ENCODE results near the gene CENPO.

CENPO gene

GRCh38 chr2:24821433-24821891, 28.2 kb downstream of the CENPO start:
- peak overlapping the region; percentile 43; the same call in 1 of the 2 replicates for H3K27ac ChIP-seq (ENCODE audit: low read length)
- H3K4me3 ChIP-seq (ENCODE audit: low read length): no peak overlapping the region
- no peaks in the 10 kb centered on the region for H4K20me1 ChIP-seq (ENCODE audit: insufficient read depth, low read length)
- TF ChIP-seq EZH2 (optimal IDR thresholded peaks at IDR 0.05; ENCODE audit: low read depth, low read length) (no peak), EZH2phosphoT487 (IDR thresholded peaks at IDR 0.05; ENCODE audit: low read length) (no peak), CTCF (IDR thresholded peaks at IDR 0.05; ENCODE audit: low read length) (no peak)
- H3K4me2 ChIP-seq (ENCODE audit: low read depth, low read length): peak overlapping the region; percentile 19; the same call in 1 of the 2 replicates
- H3F3A ChIP-seq (ENCODE audit: insufficient read depth, low read length): peaks cover 30% of the 10 kb centered on the region
- H2AFZ ChIP-seq (ENCODE audit: low read length): no peak overlapping the region
- H3K9me2 ChIP-seq (replicated peaks; ENCODE audit: insufficient read depth, low read length): no peaks in the 10 kb centered on the region
- H3K27me3 ChIP-seq (replicated peaks; ENCODE audit: insufficient read depth, low read length): no peaks in the 10 kb centered on the region
- peaks cover 29% of the 10 kb centered on the region for H3K4me1 ChIP-seq (ENCODE audit: low read length)
- peaks cover 13% of the 10 kb centered on the region for H3K36me3 ChIP-seq (replicated peaks; ENCODE audit: insufficient read depth, low read length)
- no peak overlapping the region for H3K9ac ChIP-seq (ENCODE audit: low read length)
- H3K79me2 ChIP-seq (ENCODE audit: low read length): peaks cover 9% of the 10 kb centered on the region
- DNase-seq: no peak
- H3K9me3 ChIP-seq (replicated peaks; ENCODE audit: insufficient read depth, low read length): no peaks in the 10 kb centered on the region

GRCh38 chr2:24822049-24822706, 29.0 kb downstream of the CENPO start:
- Histone ChIP-seq H3K27ac (ENCODE audit: low read length) (peak overlapping the region; percentile 43; the same call in 1 of the 2 replicates), H3K36me3 (replicated peaks; ENCODE audit: insufficient read depth, low read length) (peaks cover 8% of the 10 kb centered on the region), H3K4me1 (ENCODE audit: low read length) (peaks cover 29% of the 10 kb centered on the region), H2AFZ (ENCODE audit: low read length) (no peak overlapping the region), H3K27me3 (replicated peaks; ENCODE audit: insufficient read depth, low read length) (no peaks in the 10 kb centered on the region), H3K4me3 (ENCODE audit: low read length) (no peak overlapping the region), H3K9me2 (replicated peaks; ENCODE audit: insufficient read depth, low read length) (no peaks in the 10 kb centered on the region), H4K20me1 (ENCODE audit: insufficient read depth, low read length) (no peaks in the 10 kb centered on the region), H3K9me3 (replicated peaks; ENCODE audit: insufficient read depth, low read length) (no peaks in the 10 kb centered on the region), H3K4me2 (ENCODE audit: low read depth, low read length) (peak overlapping the region; percentile 19; the same call in 1 of the 2 replicates), H3K79me2 (ENCODE audit: low read length) (0 out of 2 replicates have a peak, but pooled peaks cover 4% of the 10 kb centered on the region), H3F3A (ENCODE audit: insufficient read depth, low read length) (peaks cover 30% of the 10 kb centered on the region), H3K9ac (ENCODE audit: low read length) (no peak overlapping the region)
- TF ChIP-seq EZH2 (optimal IDR thresholded peaks at IDR 0.05; ENCODE audit: low read depth, low read length) (no peak), CTCF (IDR thresholded peaks at IDR 0.05; ENCODE audit: low read length) (no peak), EZH2phosphoT487 (IDR thresholded peaks at IDR 0.05; ENCODE audit: low read length) (no peak)
- DNase-seq: peak; percentile 46

DNA sequence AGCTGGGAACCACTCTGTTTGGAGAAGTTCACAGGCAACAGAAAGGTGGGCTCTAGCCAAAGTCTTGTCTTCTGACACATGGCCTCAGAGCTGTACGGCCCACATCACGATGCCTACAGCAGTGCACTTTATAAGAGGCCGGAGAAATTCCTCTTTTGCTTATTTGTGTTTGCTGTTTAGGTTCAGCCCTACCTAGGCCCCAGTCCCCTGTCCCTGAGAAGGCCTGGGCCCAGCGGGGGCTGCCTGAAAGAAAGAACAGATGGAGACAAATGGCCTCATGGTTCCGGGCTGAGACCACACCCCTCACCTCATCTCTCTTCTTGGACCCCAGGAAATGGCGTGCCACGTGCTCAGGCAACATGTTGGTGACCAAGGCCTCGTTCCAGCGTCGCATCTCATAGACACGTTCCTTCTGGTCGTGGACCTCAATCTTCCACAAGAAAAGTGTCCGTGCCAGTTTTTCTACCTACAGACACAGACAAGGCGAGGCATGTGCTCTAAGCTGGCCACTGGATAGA, 30.9 kb downstream of the CENPO start:
- Histone ChIP-seq H3K27ac (ENCODE audit: low read length) (no peak overlapping the region), H3K9me2 (replicated peaks; ENCODE audit: insufficient read depth, low read length) (no peaks in the 10 kb centered on the region), H3K36me3 (replicated peaks; ENCODE audit: insufficient read depth, low read length) (peaks cover 8% of the 10 kb centered on the region), H2AFZ (ENCODE audit: low read length) (no peak overlapping the region), H4K20me1 (ENCODE audit: insufficient read depth, low read length) (no peaks in the 10 kb centered on the region), H3K4me3 (ENCODE audit: low read length) (no peak overlapping the region), H3K9ac (ENCODE audit: low read length) (no peak overlapping the region), H3K4me1 (ENCODE audit: low read length) (peaks cover 14% of the 10 kb centered on the region), H3K4me2 (ENCODE audit: low read depth, low read length) (no peak overlapping the region), H3K79me2 (ENCODE audit: low read length) (no peaks in the 10 kb centered on the region), H3F3A (ENCODE audit: insufficient read depth, low read length) (peaks cover 16% of the 10 kb centered on the region), H3K27me3 (replicated peaks; ENCODE audit: insufficient read depth, low read length) (no peaks in the 10 kb centered on the region), H3K9me3 (replicated peaks; ENCODE audit: insufficient read depth, low read length) (no peaks in the 10 kb centered on the region)
- TF ChIP-seq EZH2phosphoT487 (IDR thresholded peaks at IDR 0.05; ENCODE audit: low read length) (no peak), CTCF (IDR thresholded peaks at IDR 0.05; ENCODE audit: low read length) (no peak), EZH2 (optimal IDR thresholded peaks at IDR 0.05; ENCODE audit: low read depth, low read length) (no peak)
- no peak for DNase-seq
